Fibroblast of the conjunctiva (primary cell): Measurements from ENCODE around the gene PCP2.

Experiments used
- DNase-seq: peaks from one replicate; pipeline ENCODE4 v3.0.0-alpha.2; 2010; ENCODE audit warnings: low read depth

PCP2 gene

GRCh38 chr19:7618771-7619510 lies 14.6 kb downstream of the PCP2 start:
- DNase-seq: no peak

DNA sequence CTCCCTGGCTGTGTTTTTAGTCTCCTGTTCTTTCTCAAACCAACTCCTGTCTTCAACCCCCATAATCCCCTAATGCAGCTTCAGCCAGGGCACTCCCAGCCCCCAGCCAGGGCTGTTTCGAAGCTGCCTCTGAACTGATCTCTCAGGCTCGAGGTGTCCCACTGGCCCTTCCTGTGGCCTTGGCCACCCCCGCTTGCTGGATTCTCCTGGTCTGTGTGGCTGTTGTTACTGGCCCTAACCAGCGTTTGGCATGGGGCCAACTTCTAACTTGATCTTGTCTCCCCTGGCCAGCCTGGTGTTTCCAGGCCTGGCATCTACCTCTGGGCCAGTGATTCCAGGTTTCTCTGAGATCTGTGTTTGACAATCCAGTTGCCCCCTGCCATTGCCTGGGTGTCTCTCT lies 15.2 kb downstream of the PCP2 start:
- no peak for DNase-seq

- DNase-seq: no peak
Observed at GRCh38 chr19:7617735-7618134, 15.8 kb downstream of the PCP2 start.

- no peak for DNase-seq
Observed at GRCh38 chr19:7617172-7617571, 16.3 kb downstream of the PCP2 start.

- no peak for DNase-seq
Observed at GRCh38 chr19:7614859-7615741, 18.4 kb downstream of the PCP2 start.

- no peak for DNase-seq
Observed at GRCh38 chr19:7612282-7613274, 20.9 kb downstream of the PCP2 start.

GRCh38 chr19:7611541-7612279 lies 21.8 kb downstream of the PCP2 start:
- DNase-seq: no peak

DNA sequence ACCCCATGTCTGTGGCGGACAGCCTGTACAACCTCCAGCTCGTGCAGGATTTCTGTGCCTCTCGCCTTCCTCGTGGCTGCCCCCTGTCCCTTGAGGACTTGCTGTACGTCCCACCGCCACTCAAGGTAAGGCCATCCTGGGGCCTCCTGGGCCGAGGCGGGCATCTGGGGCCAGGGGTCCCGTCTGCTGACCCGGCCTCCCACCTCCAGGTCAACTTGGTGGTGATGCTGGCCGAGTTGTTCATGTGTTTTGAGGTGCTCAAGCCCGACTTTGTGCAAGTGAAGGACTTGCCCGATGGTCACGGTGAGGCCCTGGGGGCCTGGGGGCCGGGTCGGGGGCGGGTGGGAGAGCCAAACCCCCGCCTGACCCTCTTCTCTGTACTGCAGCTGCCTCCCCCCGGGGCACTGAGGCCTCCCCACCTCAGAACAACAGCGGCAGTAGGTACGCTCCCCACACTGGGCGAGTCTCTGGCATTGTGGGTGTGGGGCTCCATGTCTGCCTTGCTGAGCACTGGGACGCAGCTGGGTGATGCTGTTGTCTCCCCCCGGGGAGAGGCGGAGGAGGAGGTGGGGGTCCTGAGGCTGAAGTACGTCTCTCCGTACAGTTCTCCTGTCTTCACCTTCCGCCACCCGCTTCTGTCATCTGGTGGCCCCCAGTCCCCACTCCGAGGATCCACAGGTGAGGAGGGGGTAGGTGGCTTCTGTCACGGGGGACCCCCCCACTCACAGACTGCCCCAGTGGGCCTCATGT lies 22.9 kb downstream of the PCP2 start:
- DNase-seq: no peak

DNA sequence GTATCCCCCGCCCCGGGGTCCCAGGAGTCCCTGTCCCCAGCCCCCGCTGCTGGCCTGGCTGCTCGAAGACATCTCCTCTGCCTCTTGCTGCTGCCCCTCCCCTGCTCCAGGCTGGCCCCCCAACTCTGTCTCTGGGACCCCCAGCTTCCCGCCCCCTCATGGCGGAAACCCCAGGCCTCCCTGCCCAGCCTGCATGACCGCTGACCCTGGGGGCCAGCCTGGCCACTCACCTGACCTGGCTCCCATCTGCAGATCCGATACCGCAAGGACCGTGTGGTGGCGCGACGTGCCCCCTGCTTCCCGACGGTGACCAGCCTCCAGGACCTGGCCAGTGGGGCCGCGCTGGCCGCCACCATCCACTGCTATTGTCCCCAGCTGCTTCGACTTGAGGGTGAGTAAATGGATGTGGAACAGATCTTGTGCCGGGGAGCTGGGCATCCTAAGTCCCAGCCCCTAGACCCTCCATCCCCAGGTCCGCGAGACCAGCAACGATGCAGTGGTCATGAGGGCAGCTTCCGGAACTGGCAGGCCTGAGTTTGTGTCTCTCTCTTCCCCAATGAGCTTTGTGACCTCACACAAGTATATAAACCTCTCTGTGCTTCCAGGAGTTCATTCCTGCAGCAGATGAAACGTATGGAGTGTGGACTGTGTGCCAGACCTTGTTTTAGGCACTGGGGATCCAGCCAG lies 25.5 kb downstream of the PCP2 start:
- no peak for DNase-seq

DNA sequence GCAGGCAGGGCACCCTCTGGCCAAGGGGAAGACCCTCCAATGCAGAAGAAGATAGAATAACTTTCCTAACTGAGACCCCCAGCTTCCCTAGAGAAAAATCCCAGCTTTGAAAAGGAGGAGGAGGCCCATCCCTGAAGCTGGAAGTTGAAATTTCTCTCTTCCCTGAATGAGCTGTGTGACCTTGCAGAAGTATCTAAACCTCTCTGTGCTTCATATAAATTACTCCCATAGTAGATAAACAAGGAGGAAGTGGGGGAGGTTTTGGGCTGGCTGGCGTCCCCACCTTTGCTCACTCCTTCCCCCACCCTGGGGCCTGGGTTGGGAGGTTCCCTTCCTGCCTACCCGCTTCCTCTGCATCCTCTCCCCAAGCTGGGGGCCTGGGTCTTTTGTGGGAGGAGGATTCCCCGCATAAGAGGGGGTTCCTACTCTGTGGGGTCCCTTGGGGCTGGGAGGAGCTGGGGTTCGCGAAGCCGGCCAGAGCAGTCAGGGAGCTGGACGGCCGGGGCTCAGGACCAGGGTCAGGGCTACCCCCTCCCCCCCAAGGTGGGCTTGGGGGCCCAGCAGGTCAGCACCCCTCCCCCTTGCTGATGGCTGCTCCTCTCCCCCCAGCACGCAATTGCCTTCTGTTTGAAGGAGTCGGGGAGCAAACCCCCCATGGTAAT lies 26.2 kb downstream of the PCP2 start:
- no peak for DNase-seq

DNA sequence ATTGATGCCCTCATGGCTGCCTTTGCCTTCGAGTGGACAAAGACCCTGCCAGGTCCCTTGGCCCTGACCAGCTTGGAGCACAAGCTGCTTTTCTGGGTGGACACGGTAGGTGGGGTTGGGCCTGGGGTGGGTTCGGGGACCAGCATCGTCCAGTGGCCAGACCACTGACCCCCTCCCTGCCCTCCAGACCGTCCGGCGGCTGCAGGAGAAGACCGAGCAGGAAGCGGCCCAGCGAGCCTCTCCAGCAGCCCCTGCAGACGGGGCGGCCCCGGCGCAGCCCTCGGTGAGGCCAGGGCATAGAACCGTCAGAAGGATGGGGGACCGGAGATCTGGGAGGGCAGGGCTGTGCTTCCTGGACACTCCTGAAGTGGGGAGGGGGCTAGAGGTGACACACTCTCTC lies 27.2 kb downstream of the PCP2 start:
- DNase-seq: no peak

GRCh38 chr19:7605490-7606222 lies 27.9 kb downstream of the PCP2 start:
- no peak for DNase-seq

GRCh38 chr19:7603919-7604318 lies 29.6 kb downstream of the PCP2 start:
- DNase-seq: no peak

GRCh38 chr19:7602935-7603497 lies 30.5 kb downstream of the PCP2 start:
- DNase-seq: no peak

GRCh38 chr19:7602240-7602934 lies 31.1 kb downstream of the PCP2 start:
- DNase-seq: no peak

DNA sequence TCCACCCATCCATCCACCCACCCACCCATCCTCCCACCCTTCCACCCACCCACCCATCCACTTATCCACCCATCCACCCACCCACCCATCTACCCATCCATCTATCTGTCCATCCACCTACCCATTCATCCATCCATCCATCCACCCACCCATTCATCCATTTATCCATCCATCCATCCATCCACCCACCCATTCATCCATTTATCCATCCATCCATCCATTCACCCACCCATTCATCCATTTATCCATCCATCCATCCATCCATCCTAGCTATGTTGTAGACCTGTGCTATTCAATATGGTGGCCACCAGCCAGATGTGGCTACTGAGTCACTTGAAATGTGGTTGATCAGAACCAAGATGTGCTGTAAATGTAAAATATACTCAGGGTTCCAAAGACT lies 32.8 kb downstream of the PCP2 start:
- no peak for DNase-seq

DNA sequence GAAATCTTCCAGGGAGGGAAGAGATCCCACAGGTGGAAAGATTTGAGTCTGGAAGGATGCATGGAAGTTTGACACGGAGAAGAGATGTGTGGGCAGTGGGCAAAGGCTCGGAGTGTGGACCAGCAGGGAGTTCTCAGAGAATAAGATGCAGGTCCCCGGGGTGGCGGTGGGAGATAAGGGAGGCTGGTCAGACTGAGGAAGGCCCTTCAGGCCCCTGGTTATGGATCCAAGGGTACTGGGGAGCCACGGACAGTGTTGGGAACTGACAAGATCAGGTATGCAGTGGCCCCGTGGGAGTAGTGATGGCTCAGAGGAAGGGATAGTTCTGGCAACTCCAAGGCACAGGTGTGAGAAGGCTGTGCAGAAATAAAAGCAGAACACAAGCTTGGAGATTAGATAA lies 35.3 kb downstream of the PCP2 start:
- no peak for DNase-seq

GRCh38 chr19:7597689-7598088 lies 35.8 kb downstream of the PCP2 start:
- no peak for DNase-seq
